ENCODE results near the gene GOLIM4.
"Not testable (repeated sequence)": the region's sequence is repeated elsewhere in the genome, so short reads cannot be mapped to it uniquely, and the experiment has no call there.

Gene GOLIM4

DNA sequence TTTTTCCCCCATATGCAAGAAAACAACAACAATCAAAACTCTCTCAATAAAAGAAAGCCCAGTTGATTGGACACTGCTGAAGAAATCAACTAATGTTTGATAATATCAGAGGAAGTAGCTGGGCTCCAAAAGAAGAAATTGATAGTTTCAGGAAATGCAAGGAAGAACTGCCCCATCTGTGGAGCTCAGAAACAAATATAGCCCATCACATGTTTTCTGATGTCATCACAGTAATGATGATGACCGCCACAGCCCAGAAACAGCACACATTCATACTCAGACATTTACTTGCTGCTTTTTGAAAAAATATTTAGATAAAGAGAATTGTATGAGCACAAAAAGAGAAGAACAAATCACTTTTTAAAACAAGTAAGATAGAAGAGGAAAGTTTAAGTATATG lies 67.6 kb downstream of the GOLIM4 start:
- Histone ChIP-seq H3K27me3 (ENCODE audit: control insufficient read depth, insufficient read depth, low read length) (no peaks in the 10 kb centered on the region), H3K4me1 (ENCODE audit: control insufficient read depth, insufficient read depth, low read length) (no peaks in the 10 kb centered on the region), H3K36me3 (ENCODE audit: control insufficient read depth, insufficient read depth, low read length) (peaks cover 3% of the 10 kb centered on the region; the same call in 1 of the 2 replicates), H3K9me3 (ENCODE audit: control insufficient read depth, insufficient read depth, low read length) (no peaks in the 10 kb centered on the region), H3K4me3 (ENCODE audit: low read length) (no peak overlapping the region), H3K27ac (ENCODE audit: low read length) (no peak overlapping the region)
- no CpG with 5 or more reads among the region's 1 CpG for WGBS (ENCODE audit: insufficient coverage, insufficient read length)
- DNase-seq (ENCODE audit: low read depth, low spot score): no peak

DNA sequence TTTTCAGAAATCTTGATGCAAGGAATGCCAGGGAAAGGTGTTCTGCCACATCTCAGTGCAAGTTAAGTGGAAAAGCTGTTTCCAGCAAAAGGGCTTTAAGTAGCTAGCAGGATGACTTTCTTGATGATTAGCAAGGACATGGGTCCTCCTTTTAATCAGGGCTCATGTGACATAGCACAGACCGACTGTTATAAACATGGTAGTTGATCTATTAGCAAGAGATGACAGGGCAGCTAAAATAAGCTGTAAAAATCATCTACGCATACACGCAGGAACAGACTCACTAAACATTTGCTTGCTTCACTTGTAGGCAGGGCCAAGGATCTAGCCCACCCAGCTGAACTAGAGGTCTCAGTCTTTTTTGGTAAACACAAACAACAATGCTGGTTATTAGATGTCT lies 69.0 kb downstream of the GOLIM4 start:
- Histone ChIP-seq H3K4me1 (ENCODE audit: control insufficient read depth, insufficient read depth, low read length) (no peaks in the 10 kb centered on the region), H3K27ac (ENCODE audit: low read length) (no peak overlapping the region), H3K9me3 (ENCODE audit: control insufficient read depth, insufficient read depth, low read length) (no peaks in the 10 kb centered on the region), H3K36me3 (ENCODE audit: control insufficient read depth, insufficient read depth, low read length) (peaks cover 3% of the 10 kb centered on the region; the same call in 1 of the 2 replicates), H3K4me3 (ENCODE audit: low read length) (no peak overlapping the region), H3K27me3 (ENCODE audit: control insufficient read depth, insufficient read depth, low read length) (no peaks in the 10 kb centered on the region)
- no CpG with 5 or more reads among the region's 3 CpGs for WGBS (ENCODE audit: insufficient coverage, insufficient read length)
- DNase-seq (ENCODE audit: low read depth, low spot score): no peak

DNA sequence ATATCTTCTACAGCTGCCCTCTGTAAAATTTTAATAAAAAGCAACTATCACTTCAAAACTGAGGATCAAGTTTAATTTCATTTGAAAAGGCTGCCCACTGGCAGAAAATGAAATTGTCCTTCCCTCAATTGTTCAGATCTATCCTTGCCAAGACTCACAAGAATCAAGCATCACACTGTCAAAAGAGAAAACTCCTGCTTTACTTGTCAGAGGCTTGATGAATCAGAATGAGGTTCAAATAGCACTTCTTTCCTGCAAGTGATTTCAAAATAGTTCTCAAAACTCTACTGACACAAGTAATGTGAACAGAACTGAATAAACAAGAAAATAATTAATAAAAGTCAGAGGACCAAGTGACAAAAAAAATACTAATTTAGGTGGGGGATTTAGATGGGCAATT lies 70.6 kb downstream of the GOLIM4 start:
- H3K27me3 ChIP-seq (ENCODE audit: control insufficient read depth, insufficient read depth, low read length): no peaks in the 10 kb centered on the region
- H3K4me3 ChIP-seq (ENCODE audit: low read length): no peak overlapping the region
- H3K36me3 ChIP-seq (ENCODE audit: control insufficient read depth, insufficient read depth, low read length): peaks cover 3% of the 10 kb centered on the region; the same call in 1 of the 2 replicates
- no peak overlapping the region for H3K27ac ChIP-seq (ENCODE audit: low read length)
- no peaks in the 10 kb centered on the region for H3K4me1 ChIP-seq (ENCODE audit: control insufficient read depth, insufficient read depth, low read length)
- H3K9me3 ChIP-seq (ENCODE audit: control insufficient read depth, insufficient read depth, low read length): no peaks in the 10 kb centered on the region
- DNase-seq (ENCODE audit: low read depth, low spot score): no peak

GRCh38 chr3:168024537-168024941 lies 71.2 kb downstream of the GOLIM4 start:
- Histone ChIP-seq H3K4me1 (ENCODE audit: control insufficient read depth, insufficient read depth, low read length) (no peaks in the 10 kb centered on the region), H3K9me3 (ENCODE audit: control insufficient read depth, insufficient read depth, low read length) (no peaks in the 10 kb centered on the region), H3K36me3 (ENCODE audit: control insufficient read depth, insufficient read depth, low read length) (peaks cover 3% of the 10 kb centered on the region; the same call in 1 of the 2 replicates), H3K27ac (ENCODE audit: low read length) (no peak overlapping the region), H3K4me3 (ENCODE audit: low read length) (no peak overlapping the region), H3K27me3 (ENCODE audit: control insufficient read depth, insufficient read depth, low read length) (no peaks in the 10 kb centered on the region)
- no CpG with 5 or more reads among the region's 5 CpGs for WGBS (ENCODE audit: insufficient coverage, insufficient read length)
- no peak for DNase-seq (ENCODE audit: low read depth, low spot score)

DNA sequence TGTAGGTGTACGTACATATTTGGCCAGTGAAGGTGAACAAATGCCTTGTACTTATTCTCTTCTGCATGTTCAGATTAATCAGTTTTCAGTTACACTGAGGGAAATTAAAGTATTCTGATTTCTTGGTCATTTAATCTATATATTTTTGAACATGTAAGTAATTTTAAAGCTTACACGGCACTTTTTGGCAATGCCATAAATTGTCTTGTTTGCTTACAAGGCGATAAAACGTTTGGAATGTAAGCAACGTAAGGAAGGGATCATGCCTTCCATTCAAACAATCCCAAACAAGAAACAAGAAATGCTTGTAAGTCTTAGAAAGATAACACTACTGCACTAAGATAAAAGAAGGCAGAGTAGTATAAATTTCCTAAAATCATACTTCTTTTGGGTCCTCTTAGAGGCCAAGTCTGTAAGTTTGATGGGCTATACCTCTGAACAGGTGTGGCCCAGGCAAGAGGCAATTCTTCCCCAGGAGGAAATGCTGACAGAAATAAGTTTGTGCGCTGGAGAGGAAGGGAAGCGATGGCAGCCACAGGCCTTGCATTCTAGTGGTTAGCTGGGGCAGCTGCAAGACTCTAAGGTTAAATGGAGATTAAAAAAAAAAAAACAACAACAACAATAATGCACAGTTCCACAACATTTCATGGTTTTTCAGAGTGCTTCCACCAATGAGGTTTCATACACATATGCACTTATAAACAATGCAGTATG lies 73.8 kb downstream of the GOLIM4 start:
- WGBS (ENCODE audit: insufficient coverage, insufficient read length): no CpG with 5 or more reads among the region's 7 CpGs
- Histone ChIP-seq H3K4me1 (ENCODE audit: control insufficient read depth, insufficient read depth, low read length) (no peaks in the 10 kb centered on the region), H3K27me3 (ENCODE audit: control insufficient read depth, insufficient read depth, low read length) (no peaks in the 10 kb centered on the region), H3K27ac (ENCODE audit: low read length) (no peak overlapping the region), H3K9me3 (ENCODE audit: control insufficient read depth, insufficient read depth, low read length) (no peaks in the 10 kb centered on the region), H3K4me3 (ENCODE audit: low read length) (no peak overlapping the region), H3K36me3 (ENCODE audit: control insufficient read depth, insufficient read depth, low read length) (no peaks in the 10 kb centered on the region; the same call in 1 of the 2 replicates)
- DNase-seq (ENCODE audit: low read depth, low spot score): no peak

- H3K27ac ChIP-seq (ENCODE audit: low read length); H3K4me1 ChIP-seq (ENCODE audit: control insufficient read depth, insufficient read depth, low read length); H3K27me3 ChIP-seq (ENCODE audit: control insufficient read depth, insufficient read depth, low read length); DNase-seq (ENCODE audit: low read depth, low spot score); H3K4me3 ChIP-seq (ENCODE audit: low read length); H3K9me3 ChIP-seq (ENCODE audit: control insufficient read depth, insufficient read depth, low read length); H3K36me3 ChIP-seq (ENCODE audit: control insufficient read depth, insufficient read depth, low read length): not testable (repeated sequence)
- no CpG with 5 or more reads among the region's 17 CpGs for WGBS (ENCODE audit: insufficient coverage, insufficient read length)
Observed at GRCh38 chr3:168011280-168011679, 84.4 kb downstream of the GOLIM4 start.

DNA sequence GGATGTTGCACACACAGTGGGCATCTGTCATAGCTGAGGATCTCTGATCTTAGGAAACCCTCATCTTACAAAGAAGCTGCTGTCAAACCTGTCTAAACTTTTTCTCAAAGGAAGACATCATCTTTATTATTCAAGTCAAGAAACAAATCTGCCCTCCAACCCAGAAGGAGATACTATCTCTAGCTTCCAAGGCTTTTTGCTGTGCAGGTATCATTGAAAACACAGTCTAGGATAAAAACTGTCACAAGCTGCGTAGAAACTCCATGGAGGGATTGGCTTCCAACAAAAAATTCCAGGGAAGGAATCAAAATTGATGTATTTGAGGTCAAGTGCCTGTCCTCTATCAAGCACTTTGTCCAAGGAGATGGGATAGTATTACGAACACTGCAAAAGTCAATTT lies 89.1 kb downstream of the GOLIM4 start:
- DNase-seq (ENCODE audit: low read depth, low spot score): no peak
- Histone ChIP-seq H3K27me3 (ENCODE audit: control insufficient read depth, insufficient read depth, low read length) (no peaks in the 10 kb centered on the region), H3K27ac (ENCODE audit: low read length) (no peak overlapping the region), H3K4me3 (ENCODE audit: low read length) (no peak overlapping the region), H3K4me1 (ENCODE audit: control insufficient read depth, insufficient read depth, low read length) (no peaks in the 10 kb centered on the region), H3K9me3 (ENCODE audit: control insufficient read depth, insufficient read depth, low read length) (no peaks in the 10 kb centered on the region), H3K36me3 (ENCODE audit: control insufficient read depth, insufficient read depth, low read length) (no peaks in the 10 kb centered on the region; the same call in 1 of the 2 replicates)
- WGBS (ENCODE audit: insufficient coverage, insufficient read length): no CpG with 5 or more reads among the region's 2 CpGs

- Histone ChIP-seq H3K27ac (ENCODE audit: low read length) (no peak overlapping the region), H3K36me3 (ENCODE audit: control insufficient read depth, insufficient read depth, low read length) (no peaks in the 10 kb centered on the region), H3K9me3 (ENCODE audit: control insufficient read depth, insufficient read depth, low read length) (no peaks in the 10 kb centered on the region), H3K4me3 (ENCODE audit: low read length) (no peak overlapping the region), H3K27me3 (ENCODE audit: control insufficient read depth, insufficient read depth, low read length) (no peaks in the 10 kb centered on the region), H3K4me1 (ENCODE audit: control insufficient read depth, insufficient read depth, low read length) (no peaks in the 10 kb centered on the region)
- DNase-seq (ENCODE audit: low read depth, low spot score): no peak
- no CpG with 5 or more reads among the region's 4 CpGs for WGBS (ENCODE audit: insufficient coverage, insufficient read length)
Observed at GRCh38 chr3:168003911-168004310, 91.8 kb downstream of the GOLIM4 start.

GRCh38 chr3:168002786-168003368 lies 92.8 kb downstream of the GOLIM4 start:
- Histone ChIP-seq H3K4me1 (ENCODE audit: control insufficient read depth, insufficient read depth, low read length) (no peaks in the 10 kb centered on the region), H3K9me3 (ENCODE audit: control insufficient read depth, insufficient read depth, low read length) (no peaks in the 10 kb centered on the region), H3K27ac (ENCODE audit: low read length) (no peak overlapping the region), H3K36me3 (ENCODE audit: control insufficient read depth, insufficient read depth, low read length) (no peaks in the 10 kb centered on the region), H3K27me3 (ENCODE audit: control insufficient read depth, insufficient read depth, low read length) (no peaks in the 10 kb centered on the region), H3K4me3 (ENCODE audit: low read length) (no peak overlapping the region)
- DNase-seq (ENCODE audit: low read depth, low spot score): no peak
- whole genome bisulfite sequencing (ENCODE audit: insufficient coverage, insufficient read length): no CpG with 5 or more reads among the region's 1 CpG

DNA sequence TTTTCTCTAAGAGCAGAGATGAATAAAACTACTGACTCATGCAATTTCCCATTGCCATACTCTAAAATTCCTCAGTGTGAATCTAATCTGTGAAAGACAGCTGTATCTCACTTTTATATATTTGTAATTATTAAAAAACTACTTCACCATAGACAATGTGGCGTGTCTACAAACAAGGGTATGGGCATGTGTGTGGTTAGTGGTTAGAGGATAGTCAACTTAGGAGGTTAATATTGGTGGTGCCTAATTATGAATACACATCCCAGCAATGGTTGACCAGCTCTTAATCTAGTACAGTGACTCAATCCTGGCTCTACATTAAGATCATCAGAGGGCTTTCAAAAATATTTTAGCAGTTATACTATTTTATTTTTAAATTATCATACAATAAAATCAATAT lies 94.5 kb downstream of the GOLIM4 start:
- Histone ChIP-seq H3K27me3 (ENCODE audit: control insufficient read depth, insufficient read depth, low read length) (no peaks in the 10 kb centered on the region), H3K4me3 (ENCODE audit: low read length) (no peak overlapping the region), H3K4me1 (ENCODE audit: control insufficient read depth, insufficient read depth, low read length) (no peaks in the 10 kb centered on the region), H3K9me3 (ENCODE audit: control insufficient read depth, insufficient read depth, low read length) (no peaks in the 10 kb centered on the region), H3K36me3 (ENCODE audit: control insufficient read depth, insufficient read depth, low read length) (no peaks in the 10 kb centered on the region), H3K27ac (ENCODE audit: low read length) (no peak overlapping the region)
- no peak for DNase-seq (ENCODE audit: low read depth, low spot score)
- no CpG with 5 or more reads among the region's 1 CpG for WGBS (ENCODE audit: insufficient coverage, insufficient read length)

DNA sequence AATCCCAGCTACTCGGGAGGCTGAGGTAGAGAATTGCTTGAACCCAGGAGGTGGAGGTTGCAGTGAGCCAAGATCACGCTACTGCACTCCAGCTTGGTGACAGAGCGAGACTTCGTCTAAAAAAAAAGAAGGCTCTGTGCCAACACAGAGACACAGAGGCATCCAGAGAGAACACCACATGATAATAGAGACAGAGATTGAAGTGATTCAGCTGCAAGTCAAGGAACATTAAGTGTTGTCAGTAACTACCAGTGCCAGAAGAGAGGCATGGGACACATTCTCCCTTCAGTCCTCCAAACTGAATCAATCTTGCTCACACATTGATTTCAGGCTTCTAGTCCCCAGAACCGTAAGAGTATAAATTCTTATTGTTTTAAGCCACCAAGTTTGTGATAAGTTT lies 97.5 kb downstream of the GOLIM4 start:
- WGBS (ENCODE audit: insufficient coverage, insufficient read length): no CpG with 5 or more reads among the region's 5 CpGs
- no peaks in the 10 kb centered on the region for H3K36me3 ChIP-seq (ENCODE audit: control insufficient read depth, insufficient read depth, low read length)

More for the DNA sequence above, 97.5 kb downstream of the GOLIM4 start:
- Histone ChIP-seq H3K27ac (ENCODE audit: low read length) (no peak overlapping the region), H3K27me3 (ENCODE audit: control insufficient read depth, insufficient read depth, low read length) (no peaks in the 10 kb centered on the region), H3K9me3 (ENCODE audit: control insufficient read depth, insufficient read depth, low read length) (no peaks in the 10 kb centered on the region), H3K4me1 (ENCODE audit: control insufficient read depth, insufficient read depth, low read length) (no peaks in the 10 kb centered on the region), H3K4me3 (ENCODE audit: low read length) (no peak overlapping the region)
- no peak for DNase-seq (ENCODE audit: low read depth, low spot score)
